ENCODE results near the gene CHCHD6. TPM values are rescaled to one million over a fixed set of nuclear protein-coding genes. Genes with fewer than 3 reads are reported as not detected.

Gene CHCHD6
- total RNA-seq, 1 donor from 2014 or later = 28.7 TPM

DNA sequence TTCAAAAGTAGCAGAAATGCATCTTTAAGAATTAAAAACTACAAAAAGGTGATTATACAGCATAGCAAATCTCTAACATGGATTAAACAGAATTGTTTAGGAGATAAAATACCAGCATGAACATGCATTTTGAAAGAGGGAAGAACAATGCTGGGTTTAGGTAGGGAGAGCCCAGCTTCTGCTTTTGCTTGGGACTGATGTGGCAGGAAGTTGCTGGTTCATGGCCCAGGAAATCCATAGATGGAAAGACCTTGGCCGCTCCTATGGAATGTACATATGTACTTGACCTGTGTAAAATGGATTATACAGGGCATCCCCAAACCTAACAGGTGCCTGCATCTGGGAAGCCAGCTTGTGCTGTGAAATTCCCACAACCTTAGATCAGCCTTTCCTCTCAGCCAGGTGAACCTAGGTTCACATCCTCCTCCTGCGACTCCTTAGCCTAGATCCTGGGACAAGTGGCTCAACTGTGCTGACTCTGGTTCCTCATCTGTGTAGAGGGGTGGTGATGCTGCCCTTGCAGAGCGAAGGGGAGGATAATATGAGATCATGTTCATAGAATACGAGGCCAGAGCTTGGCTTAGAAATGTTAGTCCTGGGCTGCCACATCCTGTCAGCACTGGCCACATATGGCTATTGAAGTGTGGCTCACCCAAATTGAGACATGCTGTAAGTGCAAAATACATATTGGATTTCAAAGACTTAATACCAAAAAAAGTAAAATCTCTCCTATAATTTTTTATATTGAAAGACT, 231.9 kb downstream of the CHCHD6 start:
- no peaks in the 10 kb centered on the region for H3K27me3 ChIP-seq (ENCODE audit: control insufficient read depth, insufficient read depth, low read length)
- no peak for DNase-seq (ENCODE audit: low read depth)
- no peaks in the 10 kb centered on the region for H3K36me3 ChIP-seq (ENCODE audit: control insufficient read depth, insufficient read depth, low read length)
- H3K4me3 ChIP-seq (ENCODE audit: low read depth, low read length) = no peak overlapping the region
- TF ChIP-seq, protein P1, sequence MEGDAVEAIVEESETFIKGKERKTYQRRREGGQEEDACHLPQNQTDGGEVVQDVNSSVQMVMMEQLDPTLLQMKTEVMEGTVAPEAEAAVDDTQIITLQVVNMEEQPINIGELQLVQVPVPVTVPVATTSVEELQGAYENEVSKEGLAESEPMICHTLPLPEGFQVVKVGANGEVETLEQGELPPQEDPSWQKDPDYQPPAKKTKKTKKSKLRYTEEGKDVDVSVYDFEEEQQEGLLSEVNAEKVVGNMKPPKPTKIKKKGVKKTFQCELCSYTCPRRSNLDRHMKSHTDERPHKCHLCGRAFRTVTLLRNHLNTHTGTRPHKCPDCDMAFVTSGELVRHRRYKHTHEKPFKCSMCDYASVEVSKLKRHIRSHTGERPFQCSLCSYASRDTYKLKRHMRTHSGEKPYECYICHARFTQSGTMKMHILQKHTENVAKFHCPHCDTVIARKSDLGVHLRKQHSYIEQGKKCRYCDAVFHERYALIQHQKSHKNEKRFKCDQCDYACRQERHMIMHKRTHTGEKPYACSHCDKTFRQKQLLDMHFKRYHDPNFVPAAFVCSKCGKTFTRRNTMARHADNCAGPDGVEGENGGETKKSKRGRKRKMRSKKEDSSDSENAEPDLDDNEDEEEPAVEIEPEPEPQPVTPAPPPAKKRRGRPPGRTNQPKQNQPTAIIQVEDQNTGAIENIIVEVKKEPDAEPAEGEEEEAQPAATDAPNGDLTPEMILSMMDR (IDR thresholded peaks at IDR 0.05; ENCODE audit: insufficient read depth, low read length, poor library complexity, severe bottlenecking) = no peak

DNA sequence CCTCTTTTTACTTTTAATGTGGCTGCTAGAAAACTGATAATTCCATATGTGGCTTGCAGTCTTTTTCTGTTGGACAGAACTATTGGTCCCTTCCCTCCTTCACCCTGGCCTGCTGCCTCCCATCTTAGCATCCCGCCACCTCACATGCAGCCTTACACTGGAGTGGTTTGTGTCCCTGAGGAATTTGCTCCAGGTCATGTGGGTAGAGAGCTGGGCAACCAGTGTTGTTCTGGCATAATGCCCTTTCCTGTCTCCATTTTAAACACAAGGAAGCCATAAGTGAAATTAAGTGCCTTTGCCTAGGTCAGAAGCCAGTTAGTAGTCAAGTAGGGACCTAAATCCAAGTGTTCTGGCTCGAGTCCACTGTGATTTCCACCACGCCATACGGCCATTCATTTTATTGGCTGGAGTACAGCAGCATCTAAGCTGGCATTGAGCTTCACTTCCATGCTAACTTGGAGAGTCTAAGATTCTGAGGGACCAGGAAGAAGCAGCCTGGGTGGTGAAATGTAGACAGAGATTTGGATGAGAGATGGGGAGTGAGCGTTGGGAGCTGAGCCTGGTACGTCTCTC, 232.9 kb downstream of the CHCHD6 start:
- TF ChIP-seq, protein P1 (IDR thresholded peaks at IDR 0.05; ENCODE audit: insufficient read depth, low read length, poor library complexity, severe bottlenecking) = no peak
- H3K27me3 ChIP-seq (ENCODE audit: control insufficient read depth, insufficient read depth, low read length) = no peaks in the 10 kb centered on the region
- no peak for DNase-seq (ENCODE audit: low read depth)
- H3K4me3 ChIP-seq (ENCODE audit: low read depth, low read length) = no peak overlapping the region
- no peaks in the 10 kb centered on the region for H3K36me3 ChIP-seq (ENCODE audit: control insufficient read depth, insufficient read depth, low read length)

GRCh38 chr3:126937533-126937932, 233.5 kb downstream of the CHCHD6 start:
- DNase-seq (ENCODE audit: low read depth) = no peak
- Histone ChIP-seq H3K36me3 (ENCODE audit: control insufficient read depth, insufficient read depth, low read length) (no peaks in the 10 kb centered on the region), H3K4me3 (ENCODE audit: low read depth, low read length) (no peak overlapping the region), H3K27me3 (ENCODE audit: control insufficient read depth, insufficient read depth, low read length) (no peaks in the 10 kb centered on the region)
- TF ChIP-seq, protein P1 (IDR thresholded peaks at IDR 0.05; ENCODE audit: insufficient read depth, low read length, poor library complexity, severe bottlenecking) = no peak

DNA sequence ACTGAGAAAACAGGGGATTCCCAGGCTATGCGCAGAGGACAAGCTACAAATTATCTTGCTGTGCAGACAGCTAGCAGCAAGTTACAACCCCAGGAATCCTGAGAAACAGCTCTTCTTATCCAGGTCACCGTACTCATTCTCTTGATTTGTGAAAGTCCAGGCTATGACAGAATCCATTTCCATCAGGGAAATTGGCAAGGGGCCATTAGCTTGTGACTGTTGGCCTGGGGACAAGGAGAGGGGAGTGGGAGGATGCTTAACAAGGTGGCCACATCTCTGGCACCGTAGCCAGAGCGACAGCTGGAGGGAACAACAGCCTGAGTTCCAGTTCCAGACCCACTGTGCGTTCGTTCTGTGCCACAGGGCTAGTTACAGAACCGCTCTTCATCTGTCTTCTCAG, 233.9 kb downstream of the CHCHD6 start:
- Histone ChIP-seq H3K4me3 (ENCODE audit: low read depth, low read length) (no peak overlapping the region), H3K36me3 (ENCODE audit: control insufficient read depth, insufficient read depth, low read length) (no peaks in the 10 kb centered on the region), H3K27me3 (ENCODE audit: control insufficient read depth, insufficient read depth, low read length) (no peaks in the 10 kb centered on the region)
- no peak for DNase-seq (ENCODE audit: low read depth)
- TF ChIP-seq, protein P1 (IDR thresholded peaks at IDR 0.05; ENCODE audit: insufficient read depth, low read length, poor library complexity, severe bottlenecking) = no peak

GRCh38 chr3:126938520-126939337, 234.7 kb downstream of the CHCHD6 start:
- no peak for DNase-seq (ENCODE audit: low read depth)
- Histone ChIP-seq H3K27me3 (ENCODE audit: control insufficient read depth, insufficient read depth, low read length) (no peaks in the 10 kb centered on the region), H3K4me3 (ENCODE audit: low read depth, low read length) (no peak overlapping the region), H3K36me3 (ENCODE audit: control insufficient read depth, insufficient read depth, low read length) (no peaks in the 10 kb centered on the region)
- TF ChIP-seq, protein P1 (IDR thresholded peaks at IDR 0.05; ENCODE audit: insufficient read depth, low read length, poor library complexity, severe bottlenecking) = no peak
